Measurements from ENCODE around the gene HNRNPLL. TPM values are rescaled to one million over a fixed set of nuclear protein-coding genes. Genes with fewer than 3 reads are reported as not detected.

The HNRNPLL gene
- total and polyA plus RNA-seq, 2 of the 13 experiments (the other 11 are each of a cell fraction or from before 2014, with no cell fraction given): 49.4 to 103 TPM

- ATAC-seq: no peak
- 2% methylated on average over 23 of the region's 25 CpGs for WGBS (ENCODE audit: low lambda C conversion rate)
- in situ Hi-C loops (cut with HindIII; ENCODE audit: extremely low pct_ligation_motif_present, low pct_unique_long_range_greater_than_20kb): loop anchor here (5.0 kb wide), 2 partner anchors 66 to 121 kb away; partner anchors contain the start of gene GALM
- 0 out of 2 replicates have a peak, but pooled peaks have one; percentile 22 for TF ChIP-seq ZNF770 (CRISPR knock-in tag; IDR thresholded peaks at IDR 0.05)
- no peak for TF ChIP-seq MED8 (CRISPR knock-in tag; IDR thresholded peaks at IDR 0.05; ENCODE audit: insufficient replicate concordance)
- TF ChIP-seq KDM5B (CRISPR knock-in tag; IDR thresholded peaks at IDR 0.05; ENCODE audit: borderline replicate concordance): no peak
- peak in 1 of 2 experiments; percentile 55; a peak in 2 of 4 replicates for TF ChIP-seq POLR2A (IDR thresholded peaks at IDR 0.05; ENCODE audit: insufficient read depth in 1 of 2, low read depth in 2 of 2, low read length in 2 of 2)
- no peak for TF ChIP-seq ZNF292 (CRISPR knock-in tag; IDR thresholded peaks at IDR 0.05; ENCODE audit: borderline replicate concordance, low read depth)
- TF ChIP-seq PREB (CRISPR knock-in tag; IDR thresholded peaks at IDR 0.05): no peak
- TF ChIP-seq ZHX1 (CRISPR knock-in tag; IDR thresholded peaks at IDR 0.05; ENCODE audit: low read depth): no peak
- 0 out of 2 replicates have a peak, but pooled peaks have one; percentile 35 for TF ChIP-seq NAIF1 (CRISPR knock-in tag; IDR thresholded peaks at IDR 0.05; ENCODE audit: borderline replicate concordance)
- peak; percentile 30; the same call in 1 of the 2 replicates for TF ChIP-seq DRAP1 (CRISPR knock-in tag; IDR thresholded peaks at IDR 0.05)
Measured at GRCh38 chr2:38601463-38602135, 1.1 kb downstream of the HNRNPLL start.

More at GRCh38 chr2:38601463-38602135, 1.1 kb downstream of the HNRNPLL start:
- DNase-seq (ENCODE audit: low spot score): peak; percentile 44
- H2AFZ ChIP-seq (ENCODE audit: low read length): no peak overlapping the region
- H3K4me2 ChIP-seq (ENCODE audit: low read depth, low read length): peak overlapping the region; percentile 86
- H4K20me1 ChIP-seq (ENCODE audit: insufficient read depth, low read length): peaks cover 24% of the 10 kb centered on the region
- POLR2A ChIA-PET: interaction anchor here (0.6 to 8.5 kb wide), 18 partner anchors 10 to 149 kb away, joined by 3 to 65 read pairs (median 5); partner anchors contain the start of genes GALM and SRSF7
- H3K27ac ChIP-seq (ENCODE audit: extremely low read length, insufficient read depth, low read length): peak overlapping the region; percentile 92
- peaks cover 58% of the 10 kb centered on the region for H3K79me2 ChIP-seq (ENCODE audit: insufficient read depth, low read length)
- no peak for FAIRE-seq
- no peaks in the 10 kb centered on the region; a peak in 1 of 5 replicates for H3K36me3 ChIP-seq (replicated peaks in 1 of 2; ENCODE audit: control insufficient read depth in 1 of 2, insufficient read depth in 2 of 2, low read length in 2 of 2)
- no peaks in the 10 kb centered on the region; a peak in 2 of 5 replicates for H3K27me3 ChIP-seq (ENCODE audit: control insufficient read depth in 1 of 2, insufficient read depth in 2 of 2, low read length in 2 of 2)
- no peaks in the 10 kb centered on the region for H3K9me3 ChIP-seq (ENCODE audit: low read length)
- H3K4me1 ChIP-seq (ENCODE audit: insufficient read depth, low read length): peaks cover 51% of the 10 kb centered on the region
- H3K9ac ChIP-seq (ENCODE audit: insufficient read depth, low read depth, low read length): peak overlapping the region; percentile 97
- CTCF ChIA-PET (ENCODE audit: low intra/inter-chr PET ratio, low total read pairs): interaction anchor here (1.7 kb wide), 1 partner anchor 139 kb away, joined by 9 read pairs; no protein-coding TSS in a partner anchor
- H3K4me3 ChIP-seq (replicated peaks in 1 of 3; ENCODE audit: insufficient read depth in 1 of 3, low read depth in 2 of 3, low read length in 3 of 3): peak overlapping the region; percentile 87 to 98 (median 95)
- intact Hi-C loops (cut with micrococcal nuclease; ENCODE audit: unreplicated experiment): loop anchor here (2.0 kb wide), 3 partner anchors 21 to 129 kb away; no protein-coding TSS in a partner anchor
- TSS peak; percentile 42 for BruUV-seq (replicated peaks)
